HepG2 (cell line): ENCODE data around the gene LXN. TPM values are rescaled to one million over a fixed set of nuclear protein-coding genes. Genes with fewer than 3 reads are reported as not detected.

ENCODE experiments used
- ATAC-seq: fragments of 200-7000 bp; cut with Tn5 transposase; 3 replicates; pipeline ENCODE4 v1.9.1; 2020; ENCODE audit warnings: mild to moderate bottlenecking, moderate library complexity
- BruUV-seq: library from RNA; stranded (reverse); fragments of 400-500 nt; replicated peaks from 2 replicates; lab custom pipeline; 2021; lab: Mats Ljungman, UMichigan
- CTCF ChIA-PET: fragments of 300-600 bp; formaldehyde crosslinking; extraction: SDS; loops from one replicate; lab custom pipeline; 2021; ENCODE audit warnings: low total read pairs, inconsistent platforms, low intra/inter-chr PET ratio; lab: Yijun Ruan, JAX
- POLR2A ChIA-PET: fragments of 350-600 bp; sonication (Branson Sonifier 250); formaldehyde crosslinking; loops from one replicate; lab custom pipeline; 2020; ENCODE audit warnings: antibody characterized with exemption, inconsistent platforms; lab: Yijun Ruan, JAX
- DNase-seq: peaks from one replicate; pipeline ENCODE4 v3.0.0-alpha.2; 2015; ENCODE audit warnings: low spot score
- FAIRE-seq: peaks from 3 replicates; lab custom pipeline; 2011; peaks lifted over from hg19 to GRCh38; lab: Jason Lieb, UNC
- H2AFZ ChIP-seq: one replicate; pipeline ENCODE4 v1.6.1; 2011; ENCODE audit warnings: low read length, inconsistent platforms
- H3K27ac ChIP-seq: fragments of 300-600 bp; 3 replicates; pipeline ENCODE4 v1.8.0; 2011; ENCODE audit warnings: mixed run types, mild to moderate bottlenecking, mixed read lengths, low read length, inconsistent platforms; ENCODE audit not compliant: insufficient read depth; ENCODE audit errors: extremely low read length
- H3K27me3 ChIP-seq, 2 experiments: fragments of 200-600 bp in 1 of 2; 2 replicates in 1 of 2; 3 replicates in 1 of 2; pipeline versions ENCODE4 v1.6.0 to v1.8.0; 2011; ENCODE audit warnings: low read length in 2 of 2, mild to moderate bottlenecking in 2 of 2, moderate library complexity in 2 of 2, inconsistent platforms in 1 of 2; ENCODE audit not compliant: insufficient read depth in 2 of 2, control insufficient read depth in 1 of 2
- H3K36me3 ChIP-seq, 2 experiments: fragments of 200-600 bp in 1 of 2; replicated peaks in 1 of 2; 2 replicates in 1 of 2; 3 replicates in 1 of 2; pipeline versions ENCODE4 v1.5.1 to v1.8.0; 2011; ENCODE audit warnings: low read length in 2 of 2, inconsistent platforms in 1 of 2; ENCODE audit not compliant: insufficient read depth in 2 of 2, control insufficient read depth in 1 of 2
- H3K4me1 ChIP-seq: 2 replicates; pipeline ENCODE4 v1.5.1; 2012; ENCODE audit warnings: low read length, inconsistent platforms; ENCODE audit not compliant: insufficient read depth
- H3K4me2 ChIP-seq: 2 replicates; pipeline ENCODE4 v1.6.0; 2011; ENCODE audit warnings: low read depth, low read length, inconsistent platforms
- H3K4me3 ChIP-seq, 3 experiments: fragments of 200-600 bp in 1 of 3; sonication (generic), shearing (Covaris generic) in 1 of 3; replicated peaks in 1 of 3; 2 replicates each; pipeline ENCODE4 v1.5.1; 2011 to 2016; ENCODE audit warnings: low read length in 3 of 3, inconsistent platforms in 2 of 3, low read depth in 2 of 3, mild to moderate bottlenecking in 2 of 3, control low read depth in 1 of 3, mixed read lengths in 1 of 3; ENCODE audit not compliant: insufficient read depth in 1 of 3
- H3K79me2 ChIP-seq: one replicate; pipeline ENCODE4 v1.6.1; 2011; ENCODE audit warnings: low read length, inconsistent platforms; ENCODE audit not compliant: insufficient read depth
- H3K9ac ChIP-seq: 2 replicates; pipeline ENCODE4 v1.6.0; 2011; ENCODE audit warnings: mild to moderate bottlenecking, low read depth, low read length, inconsistent platforms; ENCODE audit not compliant: insufficient read depth
- H3K9me3 ChIP-seq: 2 replicates; pipeline ENCODE4 v1.5.1; 2012; ENCODE audit warnings: mild to moderate bottlenecking, low read length
- H4K20me1 ChIP-seq: 2 replicates; pipeline ENCODE4 v1.6.0; 2011; ENCODE audit warnings: inconsistent platforms, mild to moderate bottlenecking, low read length, moderate library complexity; ENCODE audit not compliant: insufficient read depth
- ATF6 ChIP-seq: sonication (generic); formaldehyde crosslinking; conservative IDR thresholded peaks from 2 replicates; pipeline ENCODE4 v1.4.0; 2020; ENCODE audit warnings: missing genetic modification reagents
- CAMTA2 ChIP-seq: sonication (generic); formaldehyde crosslinking; IDR thresholded peaks from 2 replicates; pipeline ENCODE4 v1.4.0; 2020; ENCODE audit warnings: mild to moderate bottlenecking, missing genetic modification reagents, borderline replicate concordance
- ETV6 ChIP-seq: sonication (generic); formaldehyde crosslinking; conservative IDR thresholded peaks from 2 replicates; pipeline ENCODE4 v1.4.0; 2020; ENCODE audit warnings: missing genetic modification reagents
- NFE2L2 ChIP-seq: fragments of 150-350 bp; IDR thresholded peaks from 2 replicates; pipeline ENCODE4 v1.6.1; 2014; ENCODE audit warnings: low read length
- NFYC ChIP-seq: IDR thresholded peaks from 2 replicates; pipeline ENCODE4 v1.6.1; 2016; ENCODE audit warnings: missing genetic modification reagents, missing compliant biosample characterization
- NR2C2 ChIP-seq: sonication (generic); formaldehyde crosslinking; IDR thresholded peaks from 2 replicates; pipeline ENCODE4 v1.4.0; 2020; ENCODE audit warnings: missing genetic modification reagents, mild to moderate bottlenecking, moderate library complexity, borderline replicate concordance
- PRMT3 ChIP-seq: sonication (generic); formaldehyde crosslinking; IDR thresholded peaks from 2 replicates; pipeline ENCODE4 v1.8.1; 2022; ENCODE audit warnings: low read depth, mild to moderate bottlenecking, moderate library complexity, missing genetic modification reagents, borderline replicate concordance
- SAFB2 ChIP-seq: sonication (generic); formaldehyde crosslinking; IDR thresholded peaks from 2 replicates; pipeline ENCODE4 v1.5.1; 2020; ENCODE audit warnings: missing genetic modification reagents, low read depth, mild to moderate bottlenecking, borderline replicate concordance
- TRAFD1 ChIP-seq: sonication (generic); formaldehyde crosslinking; IDR thresholded peaks from 2 replicates; pipeline ENCODE4 v1.5.1; 2020; ENCODE audit warnings: missing genetic modification reagents, mild to moderate bottlenecking, borderline replicate concordance
- ZBTB49 ChIP-seq: sonication (generic); formaldehyde crosslinking; IDR thresholded peaks from 2 replicates; pipeline ENCODE4 v1.4.0; 2020; ENCODE audit warnings: missing genetic modification reagents, borderline replicate concordance
- ZNF160 ChIP-seq: sonication (generic); formaldehyde crosslinking; IDR thresholded peaks from 2 replicates; pipeline ENCODE4 v1.8.0; 2022; ENCODE audit warnings: mild to moderate bottlenecking, inconsistent platforms, missing genetic modification reagents
- ZNF296 ChIP-seq: sonication (generic); formaldehyde crosslinking; conservative IDR thresholded peaks from 2 replicates; pipeline ENCODE4 v1.5.0; 2020; ENCODE audit warnings: mild to moderate bottlenecking, missing genetic modification reagents
- ZNF451 ChIP-seq: sonication (generic); formaldehyde crosslinking; IDR thresholded peaks from 2 replicates; pipeline ENCODE4 v1.5.0; 2020; ENCODE audit warnings: mild to moderate bottlenecking, missing genetic modification reagents
- ZNF552 ChIP-seq: sonication (generic); formaldehyde crosslinking; IDR thresholded peaks from 2 replicates; pipeline ENCODE4 v1.9.0; 2022; ENCODE audit warnings: missing genetic modification reagents, mild to moderate bottlenecking, borderline replicate concordance
- WGBS: methylation state at CpG from one replicate; pipeline ENCODE4 v1.1.6; 2017; ENCODE audit warnings: low lambda C conversion rate; 5-methylcytosine and 5-hydroxymethylcytosine counted together
- in situ Hi-C: cut with HindIII; loops from 2 replicates; pipeline ENCODE4 v1.10.0; 2017; ENCODE audit warnings: low pct_unique_long_range_greater_than_20kb; ENCODE audit not compliant: extremely low pct_ligation_motif_present
- intact Hi-C: fragments of 100-400 bp; cut with micrococcal nuclease; formaldehyde crosslinking; loops from one replicate; pipeline ENCODE4 v1.10.0; 2022; ENCODE audit not compliant: unreplicated experiment
- polyA plus RNA-seq, 8 experiments: library from polyadenylated mRNA; depleted of rRNA in 3 of 8; stranded (reverse) in 7 of 8; unstranded in 1 of 8; fragments of >200 nt; fragmentation: Illumina TruSeq in 4 of 8; extraction: Trizol in 4 of 8; gene quantifications; 2 replicates each; pipeline versions ENCODE4 v1.2.1 to v1.2.3, GENCODE V29; 2011 to 2016; ENCODE audit warnings: low read depth in 4 of 8, missing spikeins in 1 of 8, mixed read lengths in 1 of 8; ENCODE audit not compliant: insufficient read depth in 1 of 8
- total RNA-seq, 5 experiments: library from RNA; depleted of rRNA; stranded (reverse); fragments of >200 nt; fragmentation: Illumina TruSeq; extraction: Trizol; gene quantifications; 2 replicates each; pipeline ENCODE4 v1.2.3, GENCODE V29; 2016; ENCODE audit warnings: low read depth in 1 of 5

Gene LXN
- total and polyA plus RNA-seq, 2 of the 13 experiments (the other 11 are each of a cell fraction or from before 2014, with no cell fraction given), result not detected

GRCh38 chr3:158644345-158644908, 28.0 kb downstream of the LXN start, which contains the start of gene GFM1:
TSS of gene GFM1 (plus strand) at chr3:158644527. CDS start at chr3:158644635, 108 bp downstream.
- no TSS peak for BruUV-seq
- in situ Hi-C loops, result loop anchor here (5.0 kb wide), 1 partner anchor 107 kb away; no protein-coding TSS in a partner anchor
- TF ChIP-seq ZBTB49 (CRISPR knock-in tag) (no peak), PRMT3 (CRISPR knock-in tag) (no peak), CAMTA2 (no peak), ZNF160 (CRISPR knock-in tag) (0 out of 2 replicates have a peak, but pooled peaks have one; percentile 42), SAFB2 (CRISPR knock-in tag) (peak; percentile 50; the same call in 1 of the 2 replicates), NFE2L2 (no peak), NFYC (peak; percentile 78), TRAFD1 (CRISPR knock-in tag) (no peak; the same call in 1 of the 2 replicates), ZNF451 (CRISPR knock-in tag) (no peak), ZNF296 (CRISPR knock-in tag) (no peak), ATF6 (no peak), ZNF552 (no peak; the same call in 1 of the 2 replicates), ETV6 (CRISPR knock-in tag) (peak; percentile 80; the same call in 1 of the 2 replicates), NR2C2 (peak; percentile 100)

More at GRCh38 chr3:158644345-158644908, 28.0 kb downstream of the LXN start, which contains the start of gene GFM1:
- no peaks in the 10 kb centered on the region; the same call in 1 of the 2 replicates for H4K20me1 ChIP-seq
- H3K4me1 ChIP-seq, result peaks cover 26% of the 10 kb centered on the region
- H3K27me3 ChIP-seq, result no peaks in the 10 kb centered on the region; a peak in 1 of 5 replicates
- FAIRE-seq (peak; percentile 89), ATAC-seq (peak; percentile 94), DNase-seq (peak; percentile 96)
- CTCF ChIA-PET, result interaction anchor here (1.3 to 1.4 kb wide), 2 partner anchors 105 to 147 kb away, joined by 3 to 5 read pairs; no protein-coding TSS in a partner anchor
- H3K36me3 ChIP-seq, result peaks cover 2 to 8% of the 10 kb centered on the region in 2 experiments; a peak in 2 of 5 replicates
- intact Hi-C loops, result loop anchor here (5.0 to 10.0 kb wide), 4 partner anchors 92 to 1030 kb away; partner anchors contain the start of gene MFSD1
- peaks cover 23% of the 10 kb centered on the region for H3K79me2 ChIP-seq
- H2AFZ ChIP-seq, result peak within 1 kb of the TSS; percentile 96
- H3K27ac ChIP-seq, result peak within 1 kb of the TSS; percentile 85
- H3K9me3 ChIP-seq, result no peaks in the 10 kb centered on the region
- H3K4me2 ChIP-seq, result peak within 1 kb of the TSS; percentile 74
- peak within 1 kb of the TSS; percentile 90 to 93 (median 93) for H3K4me3 ChIP-seq
- WGBS, result 1% methylated on average over 23 of the region's 42 CpGs
- H3K9ac ChIP-seq, result peak within 1 kb of the TSS; percentile 86
- POLR2A ChIA-PET, result interaction anchor here (0.7 to 1.7 kb wide), 4 partner anchors 13 to 1484 kb away, joined by 3 to 8 read pairs (median 4); partner anchors contain the start of gene CCNL1
